Panc1 (cell line): ENCODE measurements around the gene ZNF778.

Experiments used
- POLR2AphosphoS5 ChIP-seq: IDR thresholded peaks from 2 replicates; pipeline ENCODE4 v1.6.1; 2012; ENCODE audit warnings: mild to moderate bottlenecking, low read depth, low read length, moderate library complexity
- SIN3A ChIP-seq: IDR thresholded peaks from 2 replicates; pipeline ENCODE4 v1.6.1; 2012; ENCODE audit warnings: low read depth, mild to moderate bottlenecking, low read length, moderate library complexity, borderline replicate concordance; ENCODE audit not compliant: insufficient read depth
- TCF7L2 ChIP-seq: IDR thresholded peaks from 2 replicates; pipeline ENCODE4 v1.6.1; 2011; ENCODE audit warnings: mild to moderate bottlenecking, low read depth, low read length, inconsistent platforms
- TF ChIP-seq, protein P1 (sequence below): fragments of 450-650 bp; IDR thresholded peaks from 2 replicates; pipeline ENCODE4 v1.5.1; 2017; ENCODE audit warnings: mild to moderate bottlenecking
- TF ChIP-seq, protein P2 (sequence below), 2 experiments: IDR thresholded peaks; 2 replicates each; pipeline ENCODE4 v1.6.1; 2011 to 2012; ENCODE audit warnings: low read depth in 2 of 2, control low read depth in 1 of 2, low read length in 1 of 2, mild to moderate bottlenecking in 1 of 2, moderate library complexity in 1 of 2; ENCODE audit not compliant: insufficient read depth in 1 of 2

DNA sequence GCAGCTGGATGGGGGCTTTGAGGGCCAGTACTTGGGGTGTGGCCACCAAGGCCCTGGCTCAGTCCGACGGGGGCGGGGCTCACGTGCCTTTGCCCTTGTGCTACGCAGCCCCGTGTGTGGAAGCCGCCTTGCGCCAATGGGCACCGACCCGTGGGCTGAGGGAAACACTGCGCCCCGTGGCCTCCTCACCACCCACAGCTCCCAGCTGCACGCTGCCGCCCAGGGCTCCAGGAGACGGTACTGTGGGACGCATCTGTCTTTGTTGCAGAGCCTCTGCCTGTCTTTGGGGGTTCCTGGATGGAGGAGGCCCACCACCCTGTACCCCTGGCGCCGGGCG, 38.4 kb upstream of the ZNF778 start:
- TF ChIP-seq, protein P1, sequence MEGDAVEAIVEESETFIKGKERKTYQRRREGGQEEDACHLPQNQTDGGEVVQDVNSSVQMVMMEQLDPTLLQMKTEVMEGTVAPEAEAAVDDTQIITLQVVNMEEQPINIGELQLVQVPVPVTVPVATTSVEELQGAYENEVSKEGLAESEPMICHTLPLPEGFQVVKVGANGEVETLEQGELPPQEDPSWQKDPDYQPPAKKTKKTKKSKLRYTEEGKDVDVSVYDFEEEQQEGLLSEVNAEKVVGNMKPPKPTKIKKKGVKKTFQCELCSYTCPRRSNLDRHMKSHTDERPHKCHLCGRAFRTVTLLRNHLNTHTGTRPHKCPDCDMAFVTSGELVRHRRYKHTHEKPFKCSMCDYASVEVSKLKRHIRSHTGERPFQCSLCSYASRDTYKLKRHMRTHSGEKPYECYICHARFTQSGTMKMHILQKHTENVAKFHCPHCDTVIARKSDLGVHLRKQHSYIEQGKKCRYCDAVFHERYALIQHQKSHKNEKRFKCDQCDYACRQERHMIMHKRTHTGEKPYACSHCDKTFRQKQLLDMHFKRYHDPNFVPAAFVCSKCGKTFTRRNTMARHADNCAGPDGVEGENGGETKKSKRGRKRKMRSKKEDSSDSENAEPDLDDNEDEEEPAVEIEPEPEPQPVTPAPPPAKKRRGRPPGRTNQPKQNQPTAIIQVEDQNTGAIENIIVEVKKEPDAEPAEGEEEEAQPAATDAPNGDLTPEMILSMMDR: no peak
- TF ChIP-seq, protein P2, sequence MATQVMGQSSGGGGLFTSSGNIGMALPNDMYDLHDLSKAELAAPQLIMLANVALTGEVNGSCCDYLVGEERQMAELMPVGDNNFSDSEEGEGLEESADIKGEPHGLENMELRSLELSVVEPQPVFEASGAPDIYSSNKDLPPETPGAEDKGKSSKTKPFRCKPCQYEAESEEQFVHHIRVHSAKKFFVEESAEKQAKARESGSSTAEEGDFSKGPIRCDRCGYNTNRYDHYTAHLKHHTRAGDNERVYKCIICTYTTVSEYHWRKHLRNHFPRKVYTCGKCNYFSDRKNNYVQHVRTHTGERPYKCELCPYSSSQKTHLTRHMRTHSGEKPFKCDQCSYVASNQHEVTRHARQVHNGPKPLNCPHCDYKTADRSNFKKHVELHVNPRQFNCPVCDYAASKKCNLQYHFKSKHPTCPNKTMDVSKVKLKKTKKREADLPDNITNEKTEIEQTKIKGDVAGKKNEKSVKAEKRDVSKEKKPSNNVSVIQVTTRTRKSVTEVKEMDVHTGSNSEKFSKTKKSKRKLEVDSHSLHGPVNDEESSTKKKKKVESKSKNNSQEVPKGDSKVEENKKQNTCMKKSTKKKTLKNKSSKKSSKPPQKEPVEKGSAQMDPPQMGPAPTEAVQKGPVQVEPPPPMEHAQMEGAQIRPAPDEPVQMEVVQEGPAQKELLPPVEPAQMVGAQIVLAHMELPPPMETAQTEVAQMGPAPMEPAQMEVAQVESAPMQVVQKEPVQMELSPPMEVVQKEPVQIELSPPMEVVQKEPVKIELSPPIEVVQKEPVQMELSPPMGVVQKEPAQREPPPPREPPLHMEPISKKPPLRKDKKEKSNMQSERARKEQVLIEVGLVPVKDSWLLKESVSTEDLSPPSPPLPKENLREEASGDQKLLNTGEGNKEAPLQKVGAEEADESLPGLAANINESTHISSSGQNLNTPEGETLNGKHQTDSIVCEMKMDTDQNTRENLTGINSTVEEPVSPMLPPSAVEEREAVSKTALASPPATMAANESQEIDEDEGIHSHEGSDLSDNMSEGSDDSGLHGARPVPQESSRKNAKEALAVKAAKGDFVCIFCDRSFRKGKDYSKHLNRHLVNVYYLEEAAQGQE (IDR thresholded peaks at IDR 0.05; ENCODE audit: insufficient read depth in 1 of 2, low read depth in 2 of 2, low read length in 1 of 2): no peak
- TF ChIP-seq POLR2AphosphoS5: no peak
- no peak for TF ChIP-seq TCF7L2
- TF ChIP-seq SIN3A: no peak
